ENCODE measurements around the gene PDLIM4. TPM values are rescaled to one million over a fixed set of nuclear protein-coding genes. Genes with fewer than 3 reads are reported as not detected.

Gene PDLIM4
- total RNA-seq, 1 donor from 2014 or later, result 56.6 TPM

- Histone ChIP-seq H3K4me3 (ENCODE audit: insufficient read depth, low read depth, low read length) (no peak overlapping the region), H2AFZ (ENCODE audit: low read depth, low read length) (no peak overlapping the region), H3K27ac (ENCODE audit: low read depth, low read length) (peak overlapping the region; percentile 97), H3K4me2 (ENCODE audit: low read length) (no peak overlapping the region), H3K36me3 (ENCODE audit: insufficient read depth, low read length) (peaks cover 47% of the 10 kb centered on the region), H3K4me1 (ENCODE audit: insufficient read depth, low read length) (peaks cover 80% of the 10 kb centered on the region), H3K9me3 (ENCODE audit: insufficient read depth, low read depth, low read length) (no peaks in the 10 kb centered on the region), H3K27me3 (ENCODE audit: insufficient read depth, low read length) (no peaks in the 10 kb centered on the region), H4K20me1 (ENCODE audit: insufficient read depth, low read length) (peaks cover 88% of the 10 kb centered on the region), H3K9ac (ENCODE audit: low read length) (peak overlapping the region; percentile 82), H3K79me2 (ENCODE audit: insufficient read depth, low read length) (peaks cover 85% of the 10 kb centered on the region)
- H3K9me3 Mint-ChIP-seq (ENCODE audit: unreplicated experiment), result no peaks in the 10 kb centered on the region
- DNase-seq (ENCODE audit: low read depth) (no peak), FAIRE-seq (no peak)
- no peak overlapping the region for H3K4me3 Mint-ChIP-seq (ENCODE audit: unreplicated experiment)
- no peaks in the 10 kb centered on the region for H3K27me3 Mint-ChIP-seq (ENCODE audit: low read depth, unreplicated experiment)
- peaks cover 33% of the 10 kb centered on the region for H3K4me1 Mint-ChIP-seq (ENCODE audit: low read depth, unreplicated experiment)
- no peak overlapping the region for H3K27ac Mint-ChIP-seq (ENCODE audit: unreplicated experiment)
- TF ChIP-seq CTCF (IDR thresholded peaks at IDR 0.05; ENCODE audit: insufficient read depth, low read depth, low read length) (no peak), EZH2 (IDR thresholded peaks at IDR 0.05; ENCODE audit: insufficient read depth, low read length) (no peak)
- H3K36me3 Mint-ChIP-seq (ENCODE audit: low read depth, unreplicated experiment), result peaks cover 33% of the 10 kb centered on the region
Measured at GRCh38 chr5:132266836-132267160, 9.3 kb downstream of the PDLIM4 start.

- TF ChIP-seq EZH2 (IDR thresholded peaks at IDR 0.05; ENCODE audit: insufficient read depth, low read length), result no peak
- TF ChIP-seq CTCF (IDR thresholded peaks at IDR 0.05; ENCODE audit: insufficient read depth, low read depth, low read length), result no peak
- Histone ChIP-seq H3K27me3 (ENCODE audit: insufficient read depth, low read length) (no peaks in the 10 kb centered on the region), H3K4me2 (ENCODE audit: low read length) (no peak overlapping the region), H3K79me2 (ENCODE audit: insufficient read depth, low read length) (peaks cover 81% of the 10 kb centered on the region), H3K9me3 (ENCODE audit: insufficient read depth, low read depth, low read length) (no peaks in the 10 kb centered on the region), H3K4me1 (ENCODE audit: insufficient read depth, low read length) (peaks cover 75% of the 10 kb centered on the region), H3K36me3 (ENCODE audit: insufficient read depth, low read length) (peaks cover 45% of the 10 kb centered on the region), H3K9ac (ENCODE audit: low read length) (peak overlapping the region; percentile 82), H4K20me1 (ENCODE audit: insufficient read depth, low read length) (peaks cover 87% of the 10 kb centered on the region), H3K27ac (ENCODE audit: low read depth, low read length) (peak overlapping the region; percentile 17), H3K4me3 (ENCODE audit: insufficient read depth, low read depth, low read length) (no peak overlapping the region), H2AFZ (ENCODE audit: low read depth, low read length) (no peak overlapping the region)
- no peak overlapping the region for H3K27ac Mint-ChIP-seq (ENCODE audit: unreplicated experiment)
- DNase-seq (ENCODE audit: low read depth), result no peak
- peak overlapping the region; percentile 3 for H3K4me3 Mint-ChIP-seq (ENCODE audit: unreplicated experiment)
- H3K9me3 Mint-ChIP-seq (ENCODE audit: unreplicated experiment), result no peaks in the 10 kb centered on the region
- peaks cover 29% of the 10 kb centered on the region for H3K36me3 Mint-ChIP-seq (ENCODE audit: low read depth, unreplicated experiment)
- H3K27me3 Mint-ChIP-seq (ENCODE audit: low read depth, unreplicated experiment), result no peaks in the 10 kb centered on the region
- peaks cover 30% of the 10 kb centered on the region for H3K4me1 Mint-ChIP-seq (ENCODE audit: low read depth, unreplicated experiment)
- no peak for FAIRE-seq
Measured at GRCh38 chr5:132267166-132267739, 9.8 kb downstream of the PDLIM4 start.

- FAIRE-seq (no peak), DNase-seq (ENCODE audit: low read depth) (no peak)
- Mint-ChIP-seq H3K36me3 (ENCODE audit: low read depth, unreplicated experiment) (peaks cover 35% of the 10 kb centered on the region), H3K27me3 (ENCODE audit: low read depth, unreplicated experiment) (no peaks in the 10 kb centered on the region), H3K4me1 (ENCODE audit: low read depth, unreplicated experiment) (peaks cover 34% of the 10 kb centered on the region), H3K4me3 (ENCODE audit: unreplicated experiment) (no peak overlapping the region), H3K9me3 (ENCODE audit: unreplicated experiment) (no peaks in the 10 kb centered on the region), H3K27ac (ENCODE audit: unreplicated experiment) (no peak overlapping the region)
- H3K9ac ChIP-seq (ENCODE audit: low read length), result peak overlapping the region; percentile 82
- H3K4me3 ChIP-seq (ENCODE audit: insufficient read depth, low read depth, low read length), result no peak overlapping the region
- H3K27ac ChIP-seq (ENCODE audit: low read depth, low read length), result peak overlapping the region; percentile 68
- no peak overlapping the region for H2AFZ ChIP-seq (ENCODE audit: low read depth, low read length)
- TF ChIP-seq EZH2 (IDR thresholded peaks at IDR 0.05; ENCODE audit: insufficient read depth, low read length), result no peak
- TF ChIP-seq CTCF (IDR thresholded peaks at IDR 0.05; ENCODE audit: insufficient read depth, low read depth, low read length), result no peak
- no peaks in the 10 kb centered on the region for H3K27me3 ChIP-seq (ENCODE audit: insufficient read depth, low read length)
- peaks cover 36% of the 10 kb centered on the region for H3K36me3 ChIP-seq (ENCODE audit: insufficient read depth, low read length)
- H3K4me1 ChIP-seq (ENCODE audit: insufficient read depth, low read length), result peaks cover 66% of the 10 kb centered on the region
- H3K9me3 ChIP-seq (ENCODE audit: insufficient read depth, low read depth, low read length), result no peaks in the 10 kb centered on the region
- peaks cover 86% of the 10 kb centered on the region for H4K20me1 ChIP-seq (ENCODE audit: insufficient read depth, low read length)
- peak overlapping the region; percentile 49 for H3K4me2 ChIP-seq (ENCODE audit: low read length)
- H3K79me2 ChIP-seq (ENCODE audit: insufficient read depth, low read length), result peaks cover 73% of the 10 kb centered on the region
Measured at GRCh38 chr5:132267931-132268768, 10.7 kb downstream of the PDLIM4 start.

All from astrocyte (in vitro differentiated cells and primary cell).